Mononuclear cell (primary cell): ENCODE measurements around the gene DLG2. TPM values are rescaled to one million over a fixed set of nuclear protein-coding genes. Genes with fewer than 3 reads are reported as not detected.
"Not testable (repeated sequence)": the region's sequence is repeated elsewhere in the genome, so short reads cannot be mapped to it uniquely, and the experiment has no call there.

Source experiments
- H3K27me3 ChIP-seq: 2 replicates; pipeline ENCODE4 v1.6.0; 2011; ENCODE audit warnings: low read length, control low read depth; ENCODE audit not compliant: insufficient read depth
- H3K4me1 ChIP-seq: 2 replicates; pipeline ENCODE4 v1.5.1; 2011; ENCODE audit warnings: mild to moderate bottlenecking, low read length, control low read depth; ENCODE audit not compliant: insufficient read depth
- H3K4me3 ChIP-seq: 2 replicates; pipeline ENCODE4 v1.5.1; 2011; ENCODE audit warnings: mild to moderate bottlenecking, low read length, moderate library complexity
- H3K9me3 ChIP-seq: 2 replicates; pipeline ENCODE4 v1.5.1; 2011; ENCODE audit warnings: low read depth, mild to moderate bottlenecking, control low read depth, low read length
- total RNA-seq: library from RNA; depleted of rRNA; stranded (reverse); fragments of >200 nt; gene quantifications from one replicate; pipeline ENCODE4 v1.2.3, GENCODE V29; 2012

Gene DLG2
- total RNA-seq, 1 donor, result 1.6 TPM

- no peak overlapping the region for H3K4me3 ChIP-seq
- H3K27me3 ChIP-seq, result no peaks in the 10 kb centered on the region
- no peaks in the 10 kb centered on the region for H3K9me3 ChIP-seq
- no peaks in the 10 kb centered on the region for H3K4me1 ChIP-seq
These were observed 1310.1 kb downstream of the DLG2 start for GRCh38 chr11:84316866-84317555.

- no peaks in the 10 kb centered on the region for H3K9me3 ChIP-seq
- no peaks in the 10 kb centered on the region for H3K4me1 ChIP-seq
- H3K27me3 ChIP-seq, result no peaks in the 10 kb centered on the region
- H3K4me3 ChIP-seq, result no peak overlapping the region
These were observed 1313.2 kb downstream of the DLG2 start for GRCh38 chr11:84313830-84314359.

GRCh38 chr11:84310268-84310667 lies 1316.9 kb downstream of the DLG2 start:
- no peaks in the 10 kb centered on the region for H3K9me3 ChIP-seq
- H3K4me3 ChIP-seq, result no peak overlapping the region
- no peaks in the 10 kb centered on the region for H3K27me3 ChIP-seq
- H3K4me1 ChIP-seq, result no peaks in the 10 kb centered on the region

- H3K4me1 ChIP-seq, H3K4me3 ChIP-seq, H3K27me3 ChIP-seq, H3K9me3 ChIP-seq: not testable (repeated sequence)
These were observed 1318.7 kb downstream of the DLG2 start for GRCh38 chr11:84308491-84308890.

- Histone ChIP-seq H3K4me3 (no peak overlapping the region), H3K27me3 (no peaks in the 10 kb centered on the region), H3K9me3 (no peaks in the 10 kb centered on the region)
These were observed 1327.1 kb downstream of the DLG2 start for GRCh38 chr11:84300092-84300491.

GRCh38 chr11:84297570-84297969 lies 1329.6 kb downstream of the DLG2 start:
- no peaks in the 10 kb centered on the region for H3K4me1 ChIP-seq
- H3K9me3 ChIP-seq, result no peaks in the 10 kb centered on the region

More at GRCh38 chr11:84300092-84300491, 1327.1 kb downstream of the DLG2 start:
- no peaks in the 10 kb centered on the region for H3K4me1 ChIP-seq

GRCh38 chr11:84295815-84296214 lies 1331.3 kb downstream of the DLG2 start:
- H3K9me3 ChIP-seq, result no peaks in the 10 kb centered on the region
- H3K4me3 ChIP-seq, result no peak overlapping the region
- no peaks in the 10 kb centered on the region for H3K27me3 ChIP-seq
- no peaks in the 10 kb centered on the region for H3K4me1 ChIP-seq

More at GRCh38 chr11:84297570-84297969, 1329.6 kb downstream of the DLG2 start:
- no peak overlapping the region for H3K4me3 ChIP-seq
- no peaks in the 10 kb centered on the region for H3K27me3 ChIP-seq

- H3K4me3 ChIP-seq, result no peak overlapping the region
- H3K9me3 ChIP-seq, result no peaks in the 10 kb centered on the region
These were observed 1334.2 kb downstream of the DLG2 start for GRCh38 chr11:84292955-84293354.

GRCh38 chr11:84292006-84292405 lies 1335.1 kb downstream of the DLG2 start:
- no peak overlapping the region for H3K4me3 ChIP-seq
- H3K4me1 ChIP-seq, result no peaks in the 10 kb centered on the region
- no peaks in the 10 kb centered on the region for H3K27me3 ChIP-seq
- H3K9me3 ChIP-seq, result no peaks in the 10 kb centered on the region

More at GRCh38 chr11:84292955-84293354, 1334.2 kb downstream of the DLG2 start:
- Histone ChIP-seq H3K4me1 (no peaks in the 10 kb centered on the region), H3K27me3 (no peaks in the 10 kb centered on the region)

GRCh38 chr11:84290647-84291046 lies 1336.5 kb downstream of the DLG2 start:
- Histone ChIP-seq H3K9me3 (no peaks in the 10 kb centered on the region), H3K27me3 (no peaks in the 10 kb centered on the region), H3K4me3 (no peak overlapping the region), H3K4me1 (no peaks in the 10 kb centered on the region)

- no peaks in the 10 kb centered on the region for H3K9me3 ChIP-seq
- H3K4me3 ChIP-seq, result no peak overlapping the region
- no peaks in the 10 kb centered on the region for H3K4me1 ChIP-seq
- no peaks in the 10 kb centered on the region for H3K27me3 ChIP-seq
These were observed 1337.7 kb downstream of the DLG2 start for GRCh38 chr11:84289381-84289906.

GRCh38 chr11:84273541-84273940 lies 1353.6 kb downstream of the DLG2 start:
- Histone ChIP-seq H3K4me1 (no peaks in the 10 kb centered on the region), H3K9me3 (no peaks in the 10 kb centered on the region)

GRCh38 chr11:84270466-84270865 lies 1356.7 kb downstream of the DLG2 start:
- H3K4me1 ChIP-seq, result no peaks in the 10 kb centered on the region
- H3K27me3 ChIP-seq, result no peaks in the 10 kb centered on the region
- H3K9me3 ChIP-seq, result no peaks in the 10 kb centered on the region
- H3K4me3 ChIP-seq, result no peak overlapping the region

More at GRCh38 chr11:84273541-84273940, 1353.6 kb downstream of the DLG2 start:
- H3K27me3 ChIP-seq, result no peaks in the 10 kb centered on the region
- H3K4me3 ChIP-seq, result no peak overlapping the region

GRCh38 chr11:84264066-84264465 lies 1363.1 kb downstream of the DLG2 start:
- Histone ChIP-seq H3K27me3 (no peaks in the 10 kb centered on the region), H3K4me1 (no peaks in the 10 kb centered on the region), H3K9me3 (no peaks in the 10 kb centered on the region), H3K4me3 (no peak overlapping the region)

- Histone ChIP-seq H3K27me3 (no peaks in the 10 kb centered on the region), H3K4me1 (no peaks in the 10 kb centered on the region), H3K9me3 (no peaks in the 10 kb centered on the region), H3K4me3 (no peak overlapping the region)
These were observed 1365.4 kb downstream of the DLG2 start for GRCh38 chr11:84261707-84262106.

- Histone ChIP-seq H3K4me3 (no peak overlapping the region), H3K27me3 (no peaks in the 10 kb centered on the region), H3K9me3 (no peaks in the 10 kb centered on the region), H3K4me1 (no peaks in the 10 kb centered on the region)
These were observed 1366.3 kb downstream of the DLG2 start for GRCh38 chr11:84260862-84261261.
